ENCODE results near the gene DNAH1. TPM values are rescaled to one million over a fixed set of nuclear protein-coding genes. Genes with fewer than 3 reads are reported as not detected.

Gene DNAH1
- polyA plus RNA-seq, 1 donor = 22.9 TPM

DNA sequence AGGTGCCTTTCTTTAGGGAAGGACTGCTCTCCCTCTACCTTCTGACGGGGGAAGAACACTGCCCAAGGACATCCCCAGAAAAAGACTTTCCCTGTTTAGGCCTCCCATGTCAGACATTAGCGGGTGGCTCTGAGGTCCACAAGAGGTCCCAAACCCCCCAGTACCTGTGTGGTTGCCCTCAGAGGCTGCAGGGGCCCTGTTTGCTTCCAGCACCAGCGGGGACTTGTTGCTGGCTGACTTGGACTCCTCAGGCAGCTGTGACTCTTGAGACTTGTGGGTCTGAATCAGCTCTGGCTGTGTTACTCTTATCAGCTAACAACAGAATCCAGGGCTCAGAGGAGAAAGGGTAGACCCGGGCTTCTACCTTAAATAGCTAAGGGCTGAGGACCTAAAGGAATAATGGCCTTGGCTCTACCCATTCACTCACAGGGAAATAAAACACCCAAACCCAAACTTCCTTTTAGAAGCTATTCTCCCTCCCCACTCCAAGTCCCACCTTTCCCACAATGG lies 89.5 kb downstream of the DNAH1 start:
- Histone ChIP-seq H3K9me3 (ENCODE audit: control insufficient read depth, low read depth, low read length) (no peaks in the 10 kb centered on the region), H3K4me1 (ENCODE audit: control insufficient read depth, insufficient read depth, low read length) (peaks cover 5% of the 10 kb centered on the region), H3K27me3 (ENCODE audit: control insufficient read depth, insufficient read depth, low read length) (no peaks in the 10 kb centered on the region), H3K4me3 (ENCODE audit: low read length) (no peak overlapping the region), H3K36me3 (ENCODE audit: control insufficient read depth, insufficient read depth, low read length) (peaks cover 77% of the 10 kb centered on the region), H3K27ac (ENCODE audit: low read length) (no peak overlapping the region)
- no peak for DNase-seq
- no CpG with 5 or more reads among the region's 4 CpGs for WGBS (ENCODE audit: insufficient coverage, low lambda C conversion rate)

DNA sequence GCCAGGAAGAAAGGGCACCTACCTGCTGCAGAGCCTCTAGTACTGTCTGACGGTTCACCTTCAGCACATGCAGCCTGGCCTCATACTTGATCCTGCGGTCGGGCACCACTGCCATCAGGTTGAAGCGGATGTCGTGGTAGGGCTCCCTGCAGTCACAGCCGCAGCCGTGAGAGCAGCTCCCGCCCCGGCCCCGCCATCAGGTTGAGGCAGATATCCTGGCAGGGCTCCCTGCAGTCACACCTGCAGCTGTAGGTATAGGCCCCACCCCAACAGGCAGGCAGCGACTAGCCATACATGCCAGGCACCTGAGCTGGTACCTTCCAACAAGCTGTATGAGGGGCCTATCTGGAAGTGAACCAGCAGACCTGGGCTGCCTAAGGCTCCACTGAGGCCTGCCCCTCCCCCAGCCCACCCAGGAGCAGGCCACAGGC lies 90.1 kb downstream of the DNAH1 start:
- Histone ChIP-seq H3K27me3 (ENCODE audit: control insufficient read depth, insufficient read depth, low read length) (no peaks in the 10 kb centered on the region), H3K27ac (ENCODE audit: low read length) (no peak overlapping the region), H3K4me3 (ENCODE audit: low read length) (no peak overlapping the region), H3K9me3 (ENCODE audit: control insufficient read depth, low read depth, low read length) (no peaks in the 10 kb centered on the region), H3K36me3 (ENCODE audit: control insufficient read depth, insufficient read depth, low read length) (peaks cover 71% of the 10 kb centered on the region), H3K4me1 (ENCODE audit: control insufficient read depth, insufficient read depth, low read length) (peaks cover 5% of the 10 kb centered on the region)
- no peak for DNase-seq
- WGBS (ENCODE audit: insufficient coverage, low lambda C conversion rate) = no CpG with 5 or more reads among the region's 11 CpGs

DNA sequence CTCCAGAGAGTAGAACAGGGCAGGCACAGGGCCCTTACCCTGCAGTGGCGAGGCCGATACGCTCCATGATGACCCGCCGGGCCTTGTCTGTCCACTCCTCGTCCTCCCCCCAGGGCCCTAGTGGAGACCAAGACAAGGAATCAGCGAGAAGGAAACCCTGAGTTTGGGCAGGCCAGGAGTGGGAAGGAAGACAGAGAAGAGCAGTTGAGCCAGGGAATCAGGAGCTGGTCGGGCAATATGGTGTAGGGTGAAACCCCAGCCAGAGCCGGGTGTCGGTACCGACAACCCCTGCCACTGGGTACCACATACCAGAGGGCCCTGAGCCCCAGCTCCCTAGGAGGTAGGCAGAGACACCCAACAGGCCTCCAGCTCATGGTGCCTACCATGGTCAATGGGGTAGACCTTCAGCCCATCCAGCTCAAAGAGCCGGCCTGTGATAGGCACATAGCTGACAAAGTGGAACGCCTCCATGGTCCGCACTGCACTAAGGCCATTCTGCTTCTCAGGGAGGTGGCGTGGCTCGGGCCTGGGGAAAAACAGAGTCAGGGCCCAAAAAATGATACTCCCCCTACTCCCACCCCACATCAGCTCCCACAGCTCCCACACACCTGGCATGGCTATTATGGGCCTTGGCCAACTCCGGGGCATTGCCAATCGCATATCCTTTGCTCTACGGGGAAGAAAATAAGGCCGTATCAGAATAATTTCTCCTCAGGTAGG lies 90.8 kb downstream of the DNAH1 start:
- WGBS (ENCODE audit: insufficient coverage, low lambda C conversion rate) = no CpG with 5 or more reads among the region's 20 CpGs
- Histone ChIP-seq H3K4me1 (ENCODE audit: control insufficient read depth, insufficient read depth, low read length) (peaks cover 6% of the 10 kb centered on the region), H3K27me3 (ENCODE audit: control insufficient read depth, insufficient read depth, low read length) (no peaks in the 10 kb centered on the region), H3K27ac (ENCODE audit: low read length) (no peak overlapping the region), H3K9me3 (ENCODE audit: control insufficient read depth, low read depth, low read length) (no peaks in the 10 kb centered on the region), H3K4me3 (ENCODE audit: low read length) (no peak overlapping the region), H3K36me3 (ENCODE audit: control insufficient read depth, insufficient read depth, low read length) (peaks cover 64% of the 10 kb centered on the region)
- DNase-seq = no peak

DNA sequence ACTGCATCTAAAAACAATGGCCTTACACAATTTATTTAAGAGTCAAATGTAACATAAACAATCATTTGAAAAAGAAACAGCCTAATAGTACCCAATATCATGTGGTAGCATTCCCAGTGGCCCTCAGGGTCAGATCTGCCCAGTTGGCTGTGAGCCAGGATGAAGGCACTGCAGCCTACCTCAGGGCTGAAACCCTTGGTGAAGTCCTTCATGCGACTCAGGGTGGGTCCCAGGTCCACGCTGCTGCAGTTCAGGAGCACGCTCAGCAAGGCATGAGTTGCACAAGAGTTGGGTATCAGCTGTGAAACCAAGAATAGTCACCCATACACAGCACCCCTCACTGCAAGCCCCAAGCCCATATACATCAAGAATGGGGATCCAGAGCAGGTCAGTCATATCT lies 91.7 kb downstream of the DNAH1 start:
- Histone ChIP-seq H3K36me3 (ENCODE audit: control insufficient read depth, insufficient read depth, low read length) (peaks cover 56% of the 10 kb centered on the region), H3K4me1 (ENCODE audit: control insufficient read depth, insufficient read depth, low read length) (peaks cover 14% of the 10 kb centered on the region), H3K4me3 (ENCODE audit: low read length) (no peak overlapping the region), H3K27me3 (ENCODE audit: control insufficient read depth, insufficient read depth, low read length) (no peaks in the 10 kb centered on the region), H3K27ac (ENCODE audit: low read length) (no peak overlapping the region), H3K9me3 (ENCODE audit: control insufficient read depth, low read depth, low read length) (no peaks in the 10 kb centered on the region)
- no CpG with 5 or more reads among the region's 3 CpGs for WGBS (ENCODE audit: insufficient coverage, low lambda C conversion rate)
- DNase-seq = no peak

DNA sequence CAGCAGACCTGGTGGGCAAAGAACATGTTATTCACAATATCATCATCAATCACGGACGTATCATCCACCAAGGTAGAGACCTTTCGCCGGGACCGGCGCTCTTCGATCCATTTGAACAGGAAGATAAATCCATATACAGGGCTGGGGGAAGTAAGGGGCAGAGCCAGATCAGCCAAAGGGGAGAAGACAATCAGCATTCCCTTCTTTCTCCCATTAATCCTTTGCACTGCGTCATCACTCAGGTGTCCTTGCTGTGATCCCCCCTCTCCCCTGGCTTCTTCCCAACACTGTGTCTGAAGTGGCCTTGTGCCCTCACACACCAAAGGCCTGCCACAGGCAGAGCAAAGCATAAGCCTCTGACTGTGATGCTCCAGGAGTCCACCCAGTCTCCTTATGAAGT lies 92.3 kb downstream of the DNAH1 start:
- no peak for DNase-seq
- no peaks in the 10 kb centered on the region for H3K9me3 ChIP-seq (ENCODE audit: control insufficient read depth, low read depth, low read length)
- no peak overlapping the region for H3K4me3 ChIP-seq (ENCODE audit: low read length)
- no peaks in the 10 kb centered on the region for H3K27me3 ChIP-seq (ENCODE audit: control insufficient read depth, insufficient read depth, low read length)
- peaks cover 16% of the 10 kb centered on the region for H3K4me1 ChIP-seq (ENCODE audit: control insufficient read depth, insufficient read depth, low read length)
- no peak overlapping the region for H3K27ac ChIP-seq (ENCODE audit: low read length)
- WGBS (ENCODE audit: insufficient coverage, low lambda C conversion rate) = no CpG with 5 or more reads among the region's 8 CpGs
- peaks cover 49% of the 10 kb centered on the region for H3K36me3 ChIP-seq (ENCODE audit: control insufficient read depth, insufficient read depth, low read length)

DNA sequence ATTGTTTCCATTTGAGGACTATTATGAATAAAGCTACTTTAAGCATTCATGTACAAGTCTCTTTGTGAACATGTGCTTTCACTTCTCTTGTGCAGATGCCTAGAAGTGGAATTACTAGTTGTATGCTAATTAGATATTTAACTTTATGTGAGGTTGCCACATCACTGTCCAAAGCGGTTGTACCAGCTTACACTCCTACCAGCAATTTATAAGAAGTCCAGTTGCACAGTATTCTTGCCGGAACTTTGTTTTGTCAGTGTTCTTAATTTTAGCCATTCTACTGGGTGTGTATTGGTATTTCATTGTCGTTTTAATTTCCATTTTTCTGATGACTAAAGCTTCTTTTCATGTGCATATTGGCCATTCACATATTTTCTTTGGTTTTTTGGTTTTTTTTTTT lies 99.7 kb downstream of the DNAH1 start:
- no peak overlapping the region for H3K4me3 ChIP-seq (ENCODE audit: low read length)

DNA sequence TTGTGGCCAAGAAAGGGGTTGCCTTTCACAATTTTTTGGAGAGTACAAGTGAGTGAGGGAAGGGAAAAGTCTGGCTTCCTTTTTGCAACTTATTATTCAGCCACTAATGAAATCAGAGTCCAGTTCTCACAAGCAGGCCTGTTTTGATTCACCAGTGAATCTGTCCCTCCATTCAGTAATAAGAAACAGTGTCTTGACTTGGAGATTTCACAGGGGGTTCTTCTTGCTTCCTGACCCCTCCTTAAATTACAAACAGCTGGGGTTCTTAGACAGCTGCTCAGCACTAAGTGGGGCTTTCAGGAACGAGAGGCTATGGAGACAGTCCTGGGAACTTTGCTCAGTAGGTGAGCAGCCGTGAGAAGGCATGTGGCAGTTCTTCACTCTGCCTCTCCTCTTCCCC lies 104.3 kb downstream of the DNAH1 start:
- no CpG with 5 or more reads among the region's 2 CpGs for WGBS (ENCODE audit: insufficient coverage, low lambda C conversion rate)
- no peak for DNase-seq
- H3K27ac ChIP-seq (ENCODE audit: low read length) = no peak overlapping the region
- no peaks in the 10 kb centered on the region for H3K4me1 ChIP-seq (ENCODE audit: control insufficient read depth, insufficient read depth, low read length)
- H3K9me3 ChIP-seq (ENCODE audit: control insufficient read depth, low read depth, low read length) = no peaks in the 10 kb centered on the region
- H3K36me3 ChIP-seq (ENCODE audit: control insufficient read depth, insufficient read depth, low read length) = peaks cover 7% of the 10 kb centered on the region
- H3K27me3 ChIP-seq (ENCODE audit: control insufficient read depth, insufficient read depth, low read length) = no peaks in the 10 kb centered on the region
- no peak overlapping the region for H3K4me3 ChIP-seq (ENCODE audit: low read length)

More for the DNA sequence above, 99.7 kb downstream of the DNAH1 start:
- Histone ChIP-seq H3K4me1 (ENCODE audit: control insufficient read depth, insufficient read depth, low read length) (peaks cover 11% of the 10 kb centered on the region), H3K36me3 (ENCODE audit: control insufficient read depth, insufficient read depth, low read length) (peaks cover 1% of the 10 kb centered on the region), H3K27ac (ENCODE audit: low read length) (no peak overlapping the region), H3K9me3 (ENCODE audit: control insufficient read depth, low read depth, low read length) (no peaks in the 10 kb centered on the region), H3K27me3 (ENCODE audit: control insufficient read depth, insufficient read depth, low read length) (no peaks in the 10 kb centered on the region)
- no peak for DNase-seq
- WGBS (ENCODE audit: insufficient coverage, low lambda C conversion rate) = 100% methylated on average over 2 of the region's 3 CpGs

DNA sequence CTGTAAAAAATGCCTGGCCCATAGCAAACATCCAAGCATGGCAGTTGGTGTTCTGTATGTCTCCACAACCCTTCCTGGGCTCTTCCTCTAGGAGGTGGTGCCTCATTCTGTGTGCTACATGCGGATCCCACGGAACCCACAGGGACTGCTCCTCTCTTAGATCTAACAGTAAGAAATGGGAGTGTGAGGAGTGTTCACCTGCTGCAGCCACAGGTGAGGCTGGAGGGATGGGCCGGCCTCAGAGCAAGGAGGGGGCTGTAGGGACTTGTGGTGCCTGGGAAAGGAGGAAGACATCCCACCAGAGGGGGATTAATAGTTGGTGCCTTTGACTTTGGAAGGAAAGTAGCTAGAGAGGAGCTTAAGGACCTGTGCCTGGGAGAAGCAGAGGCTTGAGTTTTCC lies 106.5 kb downstream of the DNAH1 start:
- no peak for DNase-seq
- Histone ChIP-seq H3K9me3 (ENCODE audit: control insufficient read depth, low read depth, low read length) (no peaks in the 10 kb centered on the region), H3K4me3 (ENCODE audit: low read length) (no peak overlapping the region), H3K27me3 (ENCODE audit: control insufficient read depth, insufficient read depth, low read length) (no peaks in the 10 kb centered on the region), H3K36me3 (ENCODE audit: control insufficient read depth, insufficient read depth, low read length) (peaks cover 7% of the 10 kb centered on the region), H3K4me1 (ENCODE audit: control insufficient read depth, insufficient read depth, low read length) (no peaks in the 10 kb centered on the region), H3K27ac (ENCODE audit: low read length) (no peak overlapping the region)
- WGBS (ENCODE audit: insufficient coverage, low lambda C conversion rate) = no CpG with 5 or more reads among the region's 3 CpGs

DNA sequence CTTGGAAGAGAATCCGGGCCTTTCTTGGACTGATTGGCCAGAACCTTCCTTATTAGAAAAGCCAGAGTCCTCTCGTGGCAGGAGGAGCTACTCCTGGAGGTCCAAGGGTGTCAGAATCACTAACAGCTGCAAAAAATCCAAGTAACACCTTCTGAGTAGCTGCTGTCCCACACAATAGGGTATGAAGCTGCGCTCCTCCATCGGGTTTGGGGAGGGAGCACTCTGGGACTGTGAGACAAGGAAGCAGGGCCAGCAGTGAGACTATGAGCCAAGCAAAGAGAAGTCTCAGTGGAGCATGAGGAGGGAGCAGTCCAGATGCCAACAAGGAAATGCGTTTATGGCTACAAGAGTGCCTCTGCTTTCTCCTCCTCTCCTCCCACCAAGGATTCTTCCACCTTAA lies 107.1 kb downstream of the DNAH1 start:
- no CpG with 5 or more reads among the region's 5 CpGs for WGBS (ENCODE audit: insufficient coverage, low lambda C conversion rate)
- Histone ChIP-seq H3K4me3 (ENCODE audit: low read length) (no peak overlapping the region), H3K27me3 (ENCODE audit: control insufficient read depth, insufficient read depth, low read length) (no peaks in the 10 kb centered on the region), H3K27ac (ENCODE audit: low read length) (no peak overlapping the region), H3K9me3 (ENCODE audit: control insufficient read depth, low read depth, low read length) (no peaks in the 10 kb centered on the region), H3K4me1 (ENCODE audit: control insufficient read depth, insufficient read depth, low read length) (no peaks in the 10 kb centered on the region), H3K36me3 (ENCODE audit: control insufficient read depth, insufficient read depth, low read length) (peaks cover 7% of the 10 kb centered on the region)
- no peak for DNase-seq

DNA sequence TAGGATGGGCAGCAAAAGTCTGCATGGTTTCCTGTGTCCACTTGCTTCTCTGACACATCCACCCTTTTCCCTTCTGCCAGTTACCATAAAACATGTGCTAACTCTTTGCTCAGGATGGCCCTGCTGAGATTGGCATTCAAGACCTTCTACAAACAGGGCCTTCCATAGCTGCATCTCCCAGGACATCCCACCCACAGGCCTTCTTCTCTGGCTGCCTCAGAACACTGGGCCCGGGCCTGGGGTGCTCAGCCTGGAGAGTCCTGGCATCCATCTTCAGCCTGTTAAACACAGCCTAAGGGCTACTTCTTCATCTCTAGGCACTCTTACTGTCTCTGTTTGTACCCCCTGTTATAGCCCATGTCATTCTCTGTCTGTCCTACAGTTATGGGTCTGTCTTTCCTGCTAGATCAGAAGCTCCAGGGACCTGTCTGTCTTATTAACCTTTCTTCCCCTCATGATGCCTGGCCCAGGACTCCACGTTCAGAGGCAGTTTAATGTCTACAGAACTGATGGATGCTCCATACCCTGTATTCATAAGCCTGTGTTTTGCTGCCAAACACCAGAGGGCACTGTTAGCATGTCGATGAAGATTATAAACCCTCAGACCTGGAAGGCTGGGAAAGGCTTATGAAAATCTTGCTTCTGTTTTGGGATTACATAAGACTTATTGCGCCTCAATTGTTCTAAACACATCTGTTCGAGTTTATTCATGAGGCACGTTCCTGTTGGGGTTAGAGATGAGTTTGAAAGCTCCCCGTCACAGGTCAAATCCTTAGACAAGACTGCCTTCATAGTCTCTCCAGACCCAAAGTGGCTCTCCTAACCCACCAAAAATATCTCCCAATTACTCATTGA lies 112.3 kb downstream of the DNAH1 start:
- H3K27ac ChIP-seq (ENCODE audit: low read length) = no peak overlapping the region
- no peak overlapping the region for H3K4me3 ChIP-seq (ENCODE audit: low read length)
- H3K4me1 ChIP-seq (ENCODE audit: control insufficient read depth, insufficient read depth, low read length) = peaks cover 4% of the 10 kb centered on the region
- no peaks in the 10 kb centered on the region for H3K9me3 ChIP-seq (ENCODE audit: control insufficient read depth, low read depth, low read length)
- WGBS (ENCODE audit: insufficient coverage, low lambda C conversion rate) = no CpG with 5 or more reads among the region's 7 CpGs
- H3K27me3 ChIP-seq (ENCODE audit: control insufficient read depth, insufficient read depth, low read length) = no peaks in the 10 kb centered on the region
- H3K36me3 ChIP-seq (ENCODE audit: control insufficient read depth, insufficient read depth, low read length) = no peaks in the 10 kb centered on the region
- DNase-seq = peak; percentile 52 to 54
